ENCODE measurements around the gene CES1. TPM values are rescaled to one million over a fixed set of nuclear protein-coding genes. Genes with fewer than 3 reads are reported as not detected.
A peak's percentile ranks its signal among the peaks of the same experiment; 100 is the strongest.
"Not testable (repeated sequence)": the region's sequence is repeated elsewhere in the genome, so short reads cannot be mapped to it uniquely, and the experiment has no call there.

CES1 gene
- total RNA-seq, 1 experiment from 2014 or later: 625 TPM

DNA sequence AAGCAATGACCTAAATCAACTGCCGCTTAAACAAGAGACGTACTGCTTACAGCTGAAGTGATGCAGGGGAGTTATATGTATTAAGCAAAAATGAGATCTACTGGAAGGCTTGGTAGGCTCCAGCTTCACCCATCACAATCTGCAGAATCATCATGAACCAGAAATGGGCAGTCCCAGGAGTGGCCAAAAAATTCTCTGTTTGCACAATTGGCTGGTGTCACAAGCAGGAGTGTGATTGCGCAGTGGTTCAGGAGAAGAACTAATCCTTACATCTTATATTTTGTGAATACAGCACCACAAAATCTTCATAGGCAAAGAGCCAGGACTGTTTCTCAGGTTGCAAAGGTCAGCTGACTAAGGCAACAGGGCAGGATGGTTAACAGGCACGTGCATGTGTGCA is 75.9 kb downstream of the CES1 start:
- H3K27ac ChIP-seq (ENCODE audit: low read depth, low read length, poor library complexity, severe bottlenecking): no peak overlapping the region
- no peak overlapping the region for H3K4me3 ChIP-seq (ENCODE audit: low read depth, low read length, poor library complexity, severe bottlenecking)
- TF ChIP-seq EZH2 (IDR thresholded peaks at IDR 0.05; ENCODE audit: borderline replicate concordance, low read depth, low read length, poor library complexity, severe bottlenecking) (no peak), CTCF (conservative IDR thresholded peaks at IDR 0.05; ENCODE audit: low read depth, low read length) (no peak)
- H3K9me3 ChIP-seq (ENCODE audit: low read depth, low read length, poor library complexity, severe bottlenecking): peaks cover 10% of the 10 kb centered on the region
- BruUV-seq (replicated peaks): no TSS peak
- H3K27me3 ChIP-seq (replicated peaks; ENCODE audit: insufficient read depth, low read depth, low read length, poor library complexity): no peaks in the 10 kb centered on the region
- POLR2A ChIA-PET (ENCODE audit: low non-redundant PET): no interaction called here
- intact Hi-C loops (cut with micrococcal nuclease; ENCODE audit: unreplicated experiment): no loop called here
- CTCF ChIA-PET: no interaction called here
- H3K4me1 ChIP-seq (ENCODE audit: insufficient read depth, low read length, poor library complexity, severe bottlenecking): no peaks in the 10 kb centered on the region
- DNase-seq (ENCODE audit: low spot score): no peak
- no peaks in the 10 kb centered on the region for H3K36me3 ChIP-seq (ENCODE audit: insufficient read depth, low read length, poor library complexity, severe bottlenecking)

DNA sequence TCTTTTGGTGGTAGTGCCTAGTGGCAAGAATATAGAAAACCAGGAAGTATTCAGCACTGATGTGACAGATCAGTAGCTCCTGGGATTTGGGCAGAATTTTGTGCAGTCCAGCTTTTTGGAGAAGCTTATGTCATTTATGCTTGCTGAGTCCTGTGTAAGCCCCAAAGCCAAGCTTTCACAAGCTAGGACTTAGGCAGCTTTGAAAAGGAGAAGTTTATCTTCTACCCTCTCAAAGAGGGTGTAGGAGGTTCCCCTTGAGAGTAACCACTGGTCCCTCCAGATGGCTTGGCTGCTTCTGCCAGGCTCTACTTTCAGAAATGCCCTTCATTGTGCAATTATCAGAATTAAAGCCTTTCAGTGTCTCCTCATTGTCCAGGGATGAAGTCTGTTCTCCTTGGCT is 78.8 kb downstream of the CES1 start:
- Histone ChIP-seq H3K9me3 (ENCODE audit: low read depth, low read length, poor library complexity, severe bottlenecking) (peaks cover 10% of the 10 kb centered on the region), H3K36me3 (ENCODE audit: insufficient read depth, low read length, poor library complexity, severe bottlenecking) (no peaks in the 10 kb centered on the region), H3K4me1 (ENCODE audit: insufficient read depth, low read length, poor library complexity, severe bottlenecking) (no peaks in the 10 kb centered on the region), H3K27me3 (replicated peaks; ENCODE audit: insufficient read depth, low read depth, low read length, poor library complexity) (no peaks in the 10 kb centered on the region), H3K4me3 (ENCODE audit: low read depth, low read length, poor library complexity, severe bottlenecking) (no peak overlapping the region), H3K27ac (ENCODE audit: low read depth, low read length, poor library complexity, severe bottlenecking) (peak overlapping the region; percentile 72)
- intact Hi-C loops (cut with micrococcal nuclease; ENCODE audit: unreplicated experiment): no loop called here
- ChIA-PET CTCF (no interaction called here), POLR2A (ENCODE audit: low non-redundant PET) (interaction anchor here (0.6 kb wide), 1 partner anchor 171 kb away, joined by 4 read pairs; no protein-coding TSS in a partner anchor)
- no TSS peak for BruUV-seq (replicated peaks)
- TF ChIP-seq CTCF (conservative IDR thresholded peaks at IDR 0.05; ENCODE audit: low read depth, low read length) (no peak), EZH2 (IDR thresholded peaks at IDR 0.05; ENCODE audit: borderline replicate concordance, low read depth, low read length, poor library complexity, severe bottlenecking) (no peak)
- no peak for DNase-seq (ENCODE audit: low spot score)

GRCh38 chr16:55753145-55753631 is 79.7 kb downstream of the CES1 start:
- H3K27ac ChIP-seq (ENCODE audit: low read depth, low read length, poor library complexity, severe bottlenecking): peak overlapping the region; percentile 72
- intact Hi-C loops (cut with micrococcal nuclease; ENCODE audit: unreplicated experiment); CTCF ChIA-PET: not testable (repeated sequence)

More at GRCh38 chr16:55753145-55753631, 79.7 kb downstream of the CES1 start:
- not testable (repeated sequence) for H3K4me3 ChIP-seq (ENCODE audit: low read depth, low read length, poor library complexity, severe bottlenecking); H3K36me3 ChIP-seq (ENCODE audit: insufficient read depth, low read length, poor library complexity, severe bottlenecking); BruUV-seq (replicated peaks); H3K27me3 ChIP-seq (replicated peaks; ENCODE audit: insufficient read depth, low read depth, low read length, poor library complexity); H3K4me1 ChIP-seq (ENCODE audit: insufficient read depth, low read length, poor library complexity, severe bottlenecking)
- DNase-seq (ENCODE audit: low spot score): peak; percentile 46
- H3K9me3 ChIP-seq (ENCODE audit: low read depth, low read length, poor library complexity, severe bottlenecking): peaks cover 10% of the 10 kb centered on the region
- POLR2A ChIA-PET (ENCODE audit: low non-redundant PET): interaction anchor here (0.6 kb wide), 1 partner anchor 170 kb away, joined by 4 read pairs; no protein-coding TSS in a partner anchor

Other genes with a start within 250 kb of the CES1 start
- not detected in 2 replicates for gene SLC6A2, start 177.1 kb downstream of the CES1 start, total RNA-seq (2021)
- not detected in 2 replicates for gene CES5A, start 42.3 kb upstream of the CES1 start, total RNA-seq (2021)